ENCODE measurements around the gene DENND2A.
"Not testable (repeated sequence)": the region's sequence is repeated elsewhere in the genome, so short reads cannot be mapped to it uniquely, and the experiment has no call there.

DENND2A gene

DNA sequence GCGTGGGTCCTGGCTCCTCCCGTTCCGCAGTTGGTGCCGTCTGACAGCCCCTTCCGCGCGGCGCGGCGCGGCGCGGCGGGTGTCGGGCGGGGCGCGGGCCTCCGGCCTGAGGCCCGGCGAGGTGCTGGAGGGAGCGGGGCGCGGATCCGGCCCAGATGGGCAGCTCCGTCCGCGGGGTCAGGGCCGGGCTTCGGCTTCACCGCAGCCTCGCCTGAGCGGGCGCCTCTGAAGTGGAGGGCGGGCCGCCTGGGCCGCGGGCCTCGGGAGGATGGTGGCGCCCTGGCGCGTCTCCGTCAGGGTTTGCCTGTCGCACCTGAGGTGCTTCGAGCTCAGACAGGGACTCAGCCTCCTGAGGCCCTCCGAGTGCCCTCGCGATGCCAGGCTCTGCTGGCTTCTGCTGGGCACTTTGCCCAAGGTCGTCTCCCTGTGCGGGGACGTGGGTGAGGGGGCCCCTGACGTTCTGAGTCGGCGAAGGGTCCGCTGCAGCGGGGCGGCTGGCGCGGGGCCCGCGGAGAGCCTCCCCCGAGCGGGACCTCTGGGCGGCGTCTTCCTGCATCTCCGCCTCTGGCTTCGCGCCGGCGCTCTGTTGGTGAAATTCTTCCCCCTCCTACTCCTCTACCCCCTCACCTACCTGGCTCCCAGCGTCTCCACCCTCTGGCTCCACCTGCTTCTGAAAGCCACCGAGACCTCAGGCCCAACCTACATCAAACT lies 32.6 kb upstream of the DENND2A start:
- DNase-seq (ENCODE audit: low read depth in 1 of 2, low spot score in 1 of 2), result peak; percentile 43 to 46

- peak; percentile 33 to 60 for DNase-seq (ENCODE audit: low read depth in 1 of 2, low spot score in 1 of 2)
These were observed 31.9 kb upstream of the DENND2A start, which contains the start of gene ADCK2 for GRCh38 chr7:140672382-140673062. Gene ADCK2 (plus strand): TSS chr7:140672945. CDS start chr7:140673331, 386 bp downstream.

GRCh38 chr7:140671966-140672365 lies 31.4 kb upstream of the DENND2A start:
- no peak for DNase-seq (ENCODE audit: low read depth in 1 of 2, low spot score in 1 of 2)

- no peak for DNase-seq (ENCODE audit: low read depth in 1 of 2, low spot score in 1 of 2)
These were observed 29.8 kb upstream of the DENND2A start for GRCh38 chr7:140670343-140670935.

GRCh38 chr7:140669862-140670261 lies 29.2 kb upstream of the DENND2A start:
- not testable (repeated sequence) for DNase-seq (ENCODE audit: low read depth in 1 of 2, low spot score in 1 of 2)

GRCh38 chr7:140669352-140669751 lies 28.7 kb upstream of the DENND2A start:
- no peak for DNase-seq (ENCODE audit: low read depth in 1 of 2, low spot score in 1 of 2)

DNA sequence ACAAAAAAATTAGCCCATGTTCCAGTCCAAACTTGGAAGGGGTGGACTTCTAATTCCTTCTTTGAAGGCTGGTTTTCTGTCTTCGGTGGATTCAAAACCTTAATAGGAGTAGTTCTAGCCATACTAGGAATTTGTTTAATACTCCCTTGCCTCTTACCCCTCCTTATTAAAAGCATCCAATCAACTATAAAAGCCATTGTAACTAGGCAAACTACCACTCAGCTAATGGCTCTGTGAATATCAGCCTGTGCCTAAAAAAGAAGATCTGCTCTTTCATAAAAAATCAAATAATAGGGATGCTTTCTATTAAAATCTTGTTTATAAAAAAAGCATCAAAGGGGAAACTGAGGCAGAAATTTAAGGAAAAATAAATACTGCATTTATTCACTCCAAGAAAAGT lies 28.0 kb upstream of the DENND2A start:
- no peak for DNase-seq (ENCODE audit: low read depth in 1 of 2, low spot score in 1 of 2)

- no peak for DNase-seq (ENCODE audit: low read depth in 1 of 2, low spot score in 1 of 2)
These were observed 26.9 kb upstream of the DENND2A start for GRCh38 chr7:140667476-140667875.

DNA sequence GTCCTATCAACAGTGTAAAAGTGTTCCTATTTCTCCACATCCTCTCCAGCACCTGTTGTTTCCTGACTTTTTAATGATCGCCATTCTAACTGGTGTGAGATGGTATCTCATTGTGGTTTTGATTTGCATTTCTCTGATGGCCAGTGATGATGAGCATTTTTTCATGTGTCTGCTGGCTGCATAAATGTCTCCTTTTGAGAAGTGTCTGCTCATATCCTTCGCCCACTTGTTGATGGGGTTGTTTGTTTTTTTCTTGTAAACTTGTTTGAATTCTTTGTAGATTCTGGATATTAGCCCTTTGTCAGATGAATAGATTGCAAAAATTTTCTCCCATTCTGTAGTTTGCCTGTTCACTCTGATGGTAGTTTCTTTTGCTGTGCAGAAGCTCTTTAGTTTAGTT lies 22.3 kb upstream of the DENND2A start:
- DNase-seq (ENCODE audit: low read depth in 1 of 2, low spot score in 1 of 2), result not testable (repeated sequence)

GRCh38 chr7:140661124-140661523 lies 20.5 kb upstream of the DENND2A start:
- DNase-seq (ENCODE audit: low read depth in 1 of 2, low spot score in 1 of 2), result no peak

DNA sequence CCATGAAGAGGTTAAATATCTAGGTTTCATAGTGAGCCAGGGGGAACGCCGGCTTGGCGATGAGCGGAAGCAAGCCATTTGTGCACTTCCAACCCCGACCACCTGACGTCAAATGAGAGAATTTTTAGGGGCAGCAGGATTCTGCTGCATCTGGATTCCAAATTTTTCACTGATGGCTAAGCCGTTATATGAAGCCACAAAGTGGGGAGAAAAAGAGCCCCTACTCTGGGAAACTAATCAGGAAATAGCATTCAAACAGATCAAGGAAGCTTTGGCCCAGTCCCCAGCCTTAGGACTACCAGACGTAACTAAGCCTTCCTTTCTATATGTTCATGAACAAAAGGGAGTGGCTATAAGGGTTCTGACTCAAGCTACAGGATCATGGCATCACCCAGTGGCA lies 19.2 kb upstream of the DENND2A start:
- no peak for DNase-seq (ENCODE audit: low read depth in 1 of 2, low spot score in 1 of 2)

DNA sequence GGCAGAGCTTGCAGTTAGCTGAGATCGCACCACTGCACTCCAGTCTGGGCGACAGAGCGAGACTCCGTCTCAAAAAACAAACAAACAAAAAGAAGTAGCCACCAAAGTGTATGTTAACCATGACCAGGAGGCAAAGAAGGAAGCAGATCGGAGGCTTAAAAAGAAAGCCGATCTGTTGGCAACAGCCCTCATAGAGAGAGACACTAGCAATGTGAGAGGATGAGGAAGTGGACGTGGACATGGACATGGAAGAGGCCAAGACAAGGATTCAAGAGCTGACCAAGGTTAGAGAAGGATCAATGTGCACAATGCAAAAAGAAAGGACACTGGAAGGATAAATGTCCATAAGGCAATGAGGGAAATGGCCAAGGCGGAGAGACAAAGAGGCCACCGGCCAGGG lies 17.3 kb upstream of the DENND2A start:
- DNase-seq (ENCODE audit: low read depth in 1 of 2, low spot score in 1 of 2), result no peak

GRCh38 chr7:140656548-140657515 lies 16.2 kb upstream of the DENND2A start:
- DNase-seq (ENCODE audit: low read depth in 1 of 2, low spot score in 1 of 2), result no peak

- DNase-seq (ENCODE audit: low read depth in 1 of 2, low spot score in 1 of 2), result no peak
These were observed 15.1 kb upstream of the DENND2A start for GRCh38 chr7:140655511-140656408.

DNA sequence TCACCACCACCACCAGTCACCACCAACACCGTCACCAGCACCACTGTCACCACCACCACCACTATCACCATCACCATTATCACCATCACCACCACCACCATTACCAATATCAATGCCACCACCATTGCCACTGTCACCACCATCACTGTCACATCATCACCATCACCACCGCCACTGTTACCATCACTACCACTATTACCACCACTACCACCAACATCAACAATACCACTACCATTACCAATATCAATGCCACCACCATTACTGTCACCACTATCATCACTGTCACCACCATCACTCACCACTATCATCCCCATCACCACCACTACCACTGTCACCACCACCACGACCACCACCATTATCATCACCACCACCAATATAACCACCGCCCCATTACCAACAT lies 14.0 kb upstream of the DENND2A start:
- no peak for DNase-seq (ENCODE audit: low read depth in 1 of 2, low spot score in 1 of 2)

DNA sequence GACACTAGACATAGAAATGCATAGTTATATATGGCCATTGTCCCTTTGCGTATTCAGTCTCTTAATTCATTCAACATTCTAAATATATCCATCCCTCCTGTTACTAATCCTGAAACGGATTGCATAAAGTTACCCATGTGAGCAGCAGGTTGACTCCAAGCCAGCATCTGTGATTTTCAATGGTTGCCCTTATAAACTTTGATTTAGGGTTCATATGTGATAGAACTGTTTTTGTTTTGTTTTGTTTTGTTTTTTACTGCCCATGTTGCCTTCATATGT lies 13.4 kb upstream of the DENND2A start:
- DNase-seq (ENCODE audit: low read depth in 1 of 2, low spot score in 1 of 2), result no peak

DNA sequence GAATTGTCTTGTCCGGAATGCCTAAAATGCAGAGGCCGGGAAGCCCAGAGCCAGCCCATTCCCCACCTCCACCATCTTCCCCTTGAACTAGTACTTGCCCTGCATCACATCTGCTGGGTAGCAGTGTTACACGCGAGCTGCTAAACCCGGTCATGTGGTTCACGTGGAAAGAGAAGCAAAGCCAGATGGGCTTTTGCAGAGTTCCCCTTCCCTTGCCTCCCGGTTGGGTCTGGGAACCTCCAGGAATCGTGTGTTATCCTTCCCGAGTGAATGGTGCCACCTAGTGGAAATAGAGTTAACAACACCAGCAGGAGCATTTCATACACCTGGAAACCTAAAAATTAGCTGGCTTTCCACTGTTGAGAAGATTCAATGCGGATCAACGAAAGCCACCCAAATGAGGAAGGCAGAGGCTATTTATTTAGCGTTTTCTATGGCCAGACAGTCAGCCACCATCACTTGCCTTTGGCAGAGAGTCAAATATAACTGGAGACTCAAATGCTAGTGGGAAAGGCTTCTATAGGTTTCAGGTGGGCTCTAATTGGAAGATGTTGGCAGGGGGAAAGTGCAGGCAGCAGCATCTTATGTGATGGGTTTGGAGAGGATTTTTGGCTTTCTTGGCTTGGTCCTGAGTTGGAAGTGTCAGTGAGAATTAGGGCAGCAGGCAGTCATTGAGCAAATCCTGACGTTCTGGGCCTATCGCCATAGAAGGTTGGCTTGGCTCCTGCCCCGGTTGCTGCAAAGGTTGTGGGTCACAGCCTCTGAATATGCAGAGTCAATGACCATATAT lies 12.9 kb upstream of the DENND2A start:
- no peak for DNase-seq (ENCODE audit: low read depth in 1 of 2, low spot score in 1 of 2)

- DNase-seq (ENCODE audit: low read depth in 1 of 2, low spot score in 1 of 2), result no peak
These were observed 9.8 kb upstream of the DENND2A start for GRCh38 chr7:140650367-140650766.

DNA sequence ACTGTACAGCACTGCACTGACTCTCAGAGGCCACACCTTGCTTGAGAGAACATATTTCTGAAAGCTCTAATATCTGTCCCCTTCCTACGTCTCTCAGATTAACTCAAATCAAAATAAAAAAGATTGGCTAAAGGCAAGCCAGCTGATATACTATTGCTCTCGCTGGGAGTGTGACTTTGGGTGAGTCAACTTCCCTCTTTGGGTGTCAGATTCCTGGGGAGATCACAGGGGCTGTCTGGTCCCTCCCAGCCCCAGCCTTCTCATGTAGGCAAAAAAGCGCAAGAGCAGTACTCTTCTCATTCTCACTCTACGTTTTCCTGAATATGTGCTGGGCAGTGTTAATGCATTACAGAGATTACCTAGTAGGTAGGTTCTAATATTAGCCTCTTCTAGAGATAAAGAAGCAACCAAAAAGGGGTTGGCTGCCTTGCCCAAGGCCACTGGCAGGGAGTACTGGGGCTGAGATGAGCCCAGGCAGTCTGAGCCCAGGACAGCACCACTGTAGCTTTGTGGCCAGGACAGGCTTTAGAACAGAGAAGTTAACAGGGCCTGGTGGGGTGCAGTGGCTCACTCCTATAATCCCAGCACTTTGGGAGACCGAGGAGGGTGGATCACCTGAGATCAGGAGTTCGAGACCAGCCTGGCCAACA lies 9.1 kb upstream of the DENND2A start:
- no peak for DNase-seq (ENCODE audit: low read depth in 1 of 2, low spot score in 1 of 2)
